ENCODE measurements around the gene CNPY4. TPM values are rescaled to one million over a fixed set of nuclear protein-coding genes. Genes with fewer than 3 reads are reported as not detected.

CNPY4 gene
- polyA plus RNA-seq, 1 donor (not counting 4 experiments of a cell fraction or from before 2014, with no cell fraction given) = 9.9 TPM

DNA sequence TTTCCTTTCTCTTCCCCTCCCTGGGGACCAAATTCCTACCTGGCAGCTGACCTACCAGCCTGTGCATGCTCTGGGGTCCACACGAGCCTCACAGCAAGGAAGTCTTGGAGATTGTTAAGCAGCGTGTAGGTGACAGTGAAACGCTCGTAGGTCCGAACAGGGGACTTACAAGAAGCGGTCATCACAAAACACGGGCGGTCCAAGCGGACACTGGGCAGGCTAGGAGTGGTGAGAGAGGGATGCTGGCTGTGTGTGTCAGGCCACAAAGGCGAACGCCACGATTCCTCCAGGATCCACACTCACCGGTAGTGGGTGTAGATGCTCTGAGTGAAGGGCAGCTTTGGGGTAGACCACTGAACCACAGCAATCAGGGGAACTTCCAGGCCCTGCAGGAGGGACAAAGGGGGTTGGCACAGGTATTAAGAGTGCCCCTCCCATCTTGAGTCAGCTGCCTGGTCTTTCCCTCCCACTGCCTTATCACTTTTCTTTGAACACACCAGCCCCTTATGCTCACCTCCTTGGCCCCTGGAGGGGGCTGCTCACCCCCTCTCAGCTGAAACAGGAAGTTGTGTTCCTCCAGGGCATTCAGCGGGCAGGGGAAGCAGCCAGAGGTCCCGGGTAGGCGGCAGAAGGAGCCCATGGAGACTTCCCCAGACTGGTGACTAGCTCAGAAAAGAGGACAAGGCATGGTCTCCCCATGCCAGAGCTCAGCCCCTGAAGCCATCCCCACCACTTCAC, 37.1 kb downstream of the CNPY4 start:
- H3K36me3 ChIP-seq (ENCODE audit: control insufficient read depth in 2 of 2, extremely low read depth in 1 of 2, insufficient read depth in 2 of 2, low read length in 2 of 2) = peaks cover 16 to 28% of the 10 kb centered on the region in 2 experiments
- peaks cover 5% of the 10 kb centered on the region for H3K79me2 ChIP-seq (ENCODE audit: control insufficient read depth, insufficient read depth, low read length)
- H3K9ac ChIP-seq (ENCODE audit: control insufficient read depth, extremely low read depth, insufficient read depth, low read length) = no peak overlapping the region
- no peak for DNase-seq (ENCODE audit: low read depth, low spot score)
- no peaks in the 10 kb centered on the region for H3K9me1 ChIP-seq (ENCODE audit: control insufficient read depth, extremely low read depth, insufficient read depth, low read length)
- no peak overlapping the region for H3K4me3 ChIP-seq (ENCODE audit: control insufficient read depth in 2 of 3, extremely low read depth in 1 of 3, insufficient read depth in 2 of 3, low read depth in 1 of 3, low read length in 3 of 3)
- H3K9me3 ChIP-seq (ENCODE audit: control insufficient read depth, low read depth, low read length) = no peaks in the 10 kb centered on the region
- FAIRE-seq = no peak
- peak overlapping the region; percentile 78 for H3K4me2 ChIP-seq (ENCODE audit: control insufficient read depth, extremely low read depth, insufficient read depth, low read depth, low read length)
- no peak overlapping the region for H2AFZ ChIP-seq (ENCODE audit: control insufficient read depth, low read length)
- dilution Hi-C loops (cut with MboI; ENCODE audit: extremely low pct_ligation_motif_present, low sequenced_read_pairs) = no loop called here
- no peak for TF ChIP-seq EZH2 (IDR thresholded peaks at IDR 0.05; ENCODE audit: low read length)
- TF ChIP-seq, protein P1, sequence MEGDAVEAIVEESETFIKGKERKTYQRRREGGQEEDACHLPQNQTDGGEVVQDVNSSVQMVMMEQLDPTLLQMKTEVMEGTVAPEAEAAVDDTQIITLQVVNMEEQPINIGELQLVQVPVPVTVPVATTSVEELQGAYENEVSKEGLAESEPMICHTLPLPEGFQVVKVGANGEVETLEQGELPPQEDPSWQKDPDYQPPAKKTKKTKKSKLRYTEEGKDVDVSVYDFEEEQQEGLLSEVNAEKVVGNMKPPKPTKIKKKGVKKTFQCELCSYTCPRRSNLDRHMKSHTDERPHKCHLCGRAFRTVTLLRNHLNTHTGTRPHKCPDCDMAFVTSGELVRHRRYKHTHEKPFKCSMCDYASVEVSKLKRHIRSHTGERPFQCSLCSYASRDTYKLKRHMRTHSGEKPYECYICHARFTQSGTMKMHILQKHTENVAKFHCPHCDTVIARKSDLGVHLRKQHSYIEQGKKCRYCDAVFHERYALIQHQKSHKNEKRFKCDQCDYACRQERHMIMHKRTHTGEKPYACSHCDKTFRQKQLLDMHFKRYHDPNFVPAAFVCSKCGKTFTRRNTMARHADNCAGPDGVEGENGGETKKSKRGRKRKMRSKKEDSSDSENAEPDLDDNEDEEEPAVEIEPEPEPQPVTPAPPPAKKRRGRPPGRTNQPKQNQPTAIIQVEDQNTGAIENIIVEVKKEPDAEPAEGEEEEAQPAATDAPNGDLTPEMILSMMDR (optimal IDR thresholded peaks at IDR 0.05 in 1 of 3, IDR thresholded peaks at IDR 0.05 in 1 of 3, conservative IDR thresholded peaks at IDR 0.05 in 1 of 3; ENCODE audit: extremely low read depth in 1 of 3, insufficient read depth in 2 of 3, low read length in 3 of 3) = no peak
- no peak overlapping the region for H3K27ac ChIP-seq (ENCODE audit: control insufficient read depth, insufficient read depth, low read length)
- H3K27me3 ChIP-seq (ENCODE audit: control insufficient read depth, extremely low read depth, insufficient read depth, low read length) = no peaks in the 10 kb centered on the region
- H4K20me1 ChIP-seq (ENCODE audit: control insufficient read depth, extremely low read depth, insufficient read depth, low read length) = peaks cover 7% of the 10 kb centered on the region
- H3K4me1 ChIP-seq (ENCODE audit: control insufficient read depth, extremely low read depth, insufficient read depth, low read length) = peaks cover 19% of the 10 kb centered on the region

DNA sequence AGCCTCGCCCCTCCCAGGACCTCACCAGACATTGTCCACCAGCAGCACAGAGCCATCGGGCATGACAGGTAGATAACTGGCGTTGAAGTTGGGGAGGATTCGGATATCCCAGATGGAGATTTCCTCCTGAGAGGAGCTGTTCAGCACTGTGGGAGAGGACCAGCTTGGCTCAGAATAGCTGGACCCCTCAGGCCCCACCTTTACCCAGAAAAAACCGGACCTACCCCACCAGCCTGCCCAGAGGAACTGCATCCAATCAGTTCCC, 37.6 kb downstream of the CNPY4 start:
- Histone ChIP-seq H3K4me1 (ENCODE audit: control insufficient read depth, extremely low read depth, insufficient read depth, low read length) (peaks cover 19% of the 10 kb centered on the region), H3K27ac (ENCODE audit: control insufficient read depth, insufficient read depth, low read length) (no peak overlapping the region), H3K9me1 (ENCODE audit: control insufficient read depth, extremely low read depth, insufficient read depth, low read length) (no peaks in the 10 kb centered on the region), H3K4me3 (ENCODE audit: control insufficient read depth in 2 of 3, extremely low read depth in 1 of 3, insufficient read depth in 2 of 3, low read depth in 1 of 3, low read length in 3 of 3) (peak overlapping the region in 1 of 3 experiments; percentile 63), H4K20me1 (ENCODE audit: control insufficient read depth, extremely low read depth, insufficient read depth, low read length) (peaks cover 7% of the 10 kb centered on the region), H3K4me2 (ENCODE audit: control insufficient read depth, extremely low read depth, insufficient read depth, low read depth, low read length) (peak overlapping the region; percentile 78), H3K36me3 (ENCODE audit: control insufficient read depth in 2 of 2, extremely low read depth in 1 of 2, insufficient read depth in 2 of 2, low read length in 2 of 2) (peaks cover 16 to 28% of the 10 kb centered on the region in 2 experiments), H3K9me3 (ENCODE audit: control insufficient read depth, low read depth, low read length) (no peaks in the 10 kb centered on the region), H3K9ac (ENCODE audit: control insufficient read depth, extremely low read depth, insufficient read depth, low read length) (no peak overlapping the region), H3K27me3 (ENCODE audit: control insufficient read depth, extremely low read depth, insufficient read depth, low read length) (no peaks in the 10 kb centered on the region), H2AFZ (ENCODE audit: control insufficient read depth, low read length) (no peak overlapping the region), H3K79me2 (ENCODE audit: control insufficient read depth, insufficient read depth, low read length) (peaks cover 5% of the 10 kb centered on the region)
- dilution Hi-C loops (cut with MboI; ENCODE audit: extremely low pct_ligation_motif_present, low sequenced_read_pairs) = no loop called here
- DNase-seq (ENCODE audit: low read depth, low spot score) (no peak), FAIRE-seq (no peak)
- TF ChIP-seq, protein P1 (optimal IDR thresholded peaks at IDR 0.05 in 1 of 3, IDR thresholded peaks at IDR 0.05 in 1 of 3, conservative IDR thresholded peaks at IDR 0.05 in 1 of 3; ENCODE audit: extremely low read depth in 1 of 3, insufficient read depth in 2 of 3, low read length in 3 of 3) = no peak
- no peak for TF ChIP-seq EZH2 (IDR thresholded peaks at IDR 0.05; ENCODE audit: low read length)
